IMR-90 (cell line): ENCODE measurements around the gene CHMP5. TPM values are rescaled to one million over a fixed set of nuclear protein-coding genes. Genes with fewer than 3 reads are reported as not detected.
A peak's percentile ranks its signal among the peaks of the same experiment; 100 is the strongest.

Source experiments
- ATAC-seq: fragments of 200-7000 bp; cut with Tn5 transposase; 2 replicates; pipeline ENCODE4 v1.9.1; 2020; ENCODE audit warnings: low read depth, mild to moderate bottlenecking, moderate library complexity
- BruUV-seq: library from RNA; stranded (reverse); fragments of 400-500 nt; replicated peaks from 2 replicates; lab custom pipeline; 2021; lab: Mats Ljungman, UMichigan
- CTCF ChIA-PET: fragments of 300-600 bp; formaldehyde crosslinking; extraction: SDS; loops from one replicate; lab custom pipeline; 2021; ENCODE audit warnings: antibody characterized with exemption; lab: Yijun Ruan, JAX
- POLR2A ChIA-PET: fragments of 300-600 bp; sonication (Branson Sonifier 250); formaldehyde crosslinking; loops from one replicate; lab custom pipeline; 2022; ENCODE audit warnings: antibody characterized with exemption; ENCODE audit not compliant: unreplicated experiment; lab: Charles Lee
- DNase-seq: peaks from one replicate; pipeline ENCODE4 v3.0.0; 2013
- H2AFZ ChIP-seq: replicated peaks from 2 replicates; pipeline ENCODE3; 2013; ENCODE audit warnings: low read length, mild to moderate bottlenecking; ENCODE audit not compliant: poor library complexity
- H2AK5ac ChIP-seq: 2 replicates; pipeline ENCODE4 v1.6.1; 2013; ENCODE audit warnings: low read depth, low read length, inconsistent platforms
- H2AK9ac ChIP-seq: replicated peaks from 2 replicates; pipeline ENCODE3; 2013; ENCODE audit warnings: mild to moderate bottlenecking, low read depth, low read length, moderate library complexity; ENCODE audit not compliant: poor library complexity
- H2BK120ac ChIP-seq: 2 replicates; pipeline ENCODE4 v1.6.1; 2013; ENCODE audit warnings: low read depth, low read length, inconsistent platforms
- H2BK15ac ChIP-seq: 3 replicates; pipeline ENCODE4 v1.6.1; 2013; ENCODE audit warnings: low read depth, low read length, inconsistent platforms
- H2BK20ac ChIP-seq: 2 replicates; pipeline ENCODE4 v1.6.1; 2013; ENCODE audit warnings: low read depth, mild to moderate bottlenecking, inconsistent platforms, low read length, moderate library complexity
- H2BK5ac ChIP-seq: 2 replicates; pipeline ENCODE4 v1.6.1; 2013; ENCODE audit warnings: mild to moderate bottlenecking, low read depth, low read length, inconsistent platforms; ENCODE audit not compliant: poor library complexity, severe bottlenecking
- H3K14ac ChIP-seq: replicated peaks from 2 replicates; pipeline ENCODE4 v1.6.1; 2013; ENCODE audit warnings: low read depth, low read length, inconsistent platforms
- H3K18ac ChIP-seq: 2 replicates; pipeline ENCODE4 v1.6.1; 2013; ENCODE audit warnings: low read depth, low read length, control low read depth
- H3K23ac ChIP-seq: 2 replicates; pipeline ENCODE4 v1.6.1; 2013; ENCODE audit warnings: low read depth, low read length, inconsistent platforms
- H3K27ac ChIP-seq: 2 replicates; pipeline ENCODE4 v1.5.1; 2013; ENCODE audit warnings: mild to moderate bottlenecking, control low read depth, low read length; ENCODE audit not compliant: insufficient read depth
- H3K27me3 ChIP-seq: 2 replicates; pipeline ENCODE4 v1.6.1; 2013; ENCODE audit warnings: low read length; ENCODE audit not compliant: control insufficient read depth, insufficient read depth
- H3K36me3 ChIP-seq: 2 replicates; pipeline ENCODE4 v1.6.1; 2013; ENCODE audit warnings: low read length, mixed read lengths; ENCODE audit not compliant: control insufficient read depth, insufficient read depth
- H3K4ac ChIP-seq: 2 replicates; pipeline ENCODE4 v1.6.1; 2013; ENCODE audit warnings: low read depth, low read length, inconsistent platforms
- H3K4me1 ChIP-seq: 2 replicates; pipeline ENCODE4 v1.6.1; 2013; ENCODE audit warnings: low read length, mixed read lengths; ENCODE audit not compliant: control insufficient read depth, insufficient read depth
- H3K4me2 ChIP-seq: 2 replicates; pipeline ENCODE4 v1.6.1; 2013; ENCODE audit warnings: low read depth, mild to moderate bottlenecking, control low read depth, low read length, moderate library complexity
- H3K4me3 ChIP-seq: 2 replicates; pipeline ENCODE4 v1.5.1; 2013; ENCODE audit warnings: low read depth, mild to moderate bottlenecking, control low read depth, low read length, moderate library complexity; ENCODE audit not compliant: insufficient read depth
- H3K56ac ChIP-seq: 2 replicates; pipeline ENCODE4 v1.6.1; 2013; ENCODE audit warnings: low read length, inconsistent platforms; ENCODE audit not compliant: insufficient read depth; ENCODE audit errors: extremely low read depth
- H3K79me1 ChIP-seq, 2 experiments: 2 replicates each; pipeline ENCODE4 v1.6.1; 2013; ENCODE audit warnings: low read length in 2 of 2, inconsistent platforms in 1 of 2, low read depth in 1 of 2
- H3K9ac ChIP-seq: 2 replicates; pipeline ENCODE4 v1.6.1; 2013; ENCODE audit warnings: low read depth, low read length, control low read depth
- H3K9me1 ChIP-seq: 2 replicates; pipeline ENCODE4 v1.6.1; 2013; ENCODE audit warnings: low read length, inconsistent platforms; ENCODE audit not compliant: insufficient read depth
- H3K9me3 ChIP-seq: 2 replicates; pipeline ENCODE4 v1.6.1; 2013; ENCODE audit warnings: low read length; ENCODE audit not compliant: control insufficient read depth, insufficient read depth
- H4K20me1 ChIP-seq: 2 replicates; pipeline ENCODE4 v1.6.1; 2013; ENCODE audit warnings: low read length, inconsistent platforms; ENCODE audit not compliant: insufficient read depth
- H4K5ac ChIP-seq: 2 replicates; pipeline ENCODE4 v1.6.1; 2013; ENCODE audit warnings: mild to moderate bottlenecking, low read depth, low read length, control low read depth
- H4K8ac ChIP-seq, 2 experiments: 2 replicates each; pipeline ENCODE4 v1.6.1; 2013; ENCODE audit warnings: low read depth in 2 of 2, low read length in 2 of 2, control low read depth in 1 of 2, inconsistent platforms in 1 of 2
- H4K91ac ChIP-seq: 2 replicates; pipeline ENCODE4 v1.6.1; 2013; ENCODE audit warnings: low read depth, low read length, inconsistent platforms; ENCODE audit not compliant: insufficient read depth
- CEBPB ChIP-seq: IDR thresholded peaks from 2 replicates; pipeline ENCODE4 v1.6.1; 2012; ENCODE audit warnings: low read depth, low read length, improper control_type of control experiment
- CHD1 ChIP-seq: IDR thresholded peaks from 2 replicates; pipeline ENCODE4 v1.6.1; 2012; ENCODE audit warnings: low read depth, low read length, improper control_type of control experiment
- ELK1 ChIP-seq: fragments of 150-350 bp; IDR thresholded peaks from 2 replicates; pipeline ENCODE4 v1.6.1; 2016; ENCODE audit warnings: low read depth, mild to moderate bottlenecking, low read length, moderate library complexity, borderline replicate concordance
- MAFK ChIP-seq: IDR thresholded peaks from 2 replicates; pipeline ENCODE4 v1.6.1; 2012; ENCODE audit warnings: low read depth, low read length, improper control_type of control experiment
- MAZ ChIP-seq: IDR thresholded peaks from 2 replicates; pipeline ENCODE4 v1.6.1; 2012; ENCODE audit warnings: low read depth, mild to moderate bottlenecking, low read length, improper control_type of control experiment, moderate library complexity, borderline replicate concordance
- POLR2A ChIP-seq: IDR thresholded peaks from 2 replicates; pipeline ENCODE4 v1.6.1; 2012; ENCODE audit warnings: mild to moderate bottlenecking, low read depth, low read length
- RAD21 ChIP-seq: IDR thresholded peaks from 2 replicates; pipeline ENCODE4 v1.6.1; 2012; ENCODE audit warnings: low read length, improper control_type of control experiment
- RCOR1 ChIP-seq: IDR thresholded peaks from 2 replicates; pipeline ENCODE4 v1.6.1; 2012; ENCODE audit warnings: mild to moderate bottlenecking, low read length, improper control_type of control experiment; ENCODE audit not compliant: insufficient replicate concordance
- RFX5 ChIP-seq: IDR thresholded peaks from 2 replicates; pipeline ENCODE4 v1.8.0; 2012; ENCODE audit warnings: low read depth, mild to moderate bottlenecking, low read length, moderate library complexity
- SMC3 ChIP-seq: fragments of 150-350 bp; IDR thresholded peaks from 2 replicates; pipeline ENCODE4 v1.6.1; 2016; ENCODE audit warnings: low read depth, mild to moderate bottlenecking, antibody characterized with exemption, low read length, moderate library complexity
- USF2 ChIP-seq: fragments of 150-350 bp; IDR thresholded peaks from 2 replicates; pipeline ENCODE4 v1.6.1; 2017; ENCODE audit warnings: mild to moderate bottlenecking, antibody characterized with exemption, low read length, low read depth
- WGBS, 2 experiments: methylation state at CpG; one replicate each; pipeline versions ENCODE4 v1.1.5 to v1.1.7; 2013; ENCODE audit warnings: missing lambda C conversion rate in 2 of 2; ENCODE audit not compliant: insufficient read length in 1 of 2; ENCODE audit errors: extremely low coverage in 2 of 2; 5-methylcytosine and 5-hydroxymethylcytosine counted together
- dilution Hi-C: fragments of 300-500 bp; cut with HindIII; formaldehyde crosslinking; loops from one replicate; pipeline ENCODE4 v1.14.3; 2018; ENCODE audit warnings: low sequenced_read_pairs; ENCODE audit not compliant: unreplicated experiment
- in situ Hi-C: fragments of 300-500 bp; cut with MboI; formaldehyde crosslinking; loops from 3 replicates; pipeline ENCODE4 v1.14.3; 2019; ENCODE audit warnings: low sequenced_read_pairs, inconsistent platforms, mixed read lengths
- intact Hi-C: fragments of 100-400 bp; cut with micrococcal nuclease; formaldehyde crosslinking; loops from 2 replicates; pipeline ENCODE4 v1.10.0; 2022
- polyA plus RNA-seq, 3 experiments: library from polyadenylated mRNA; depleted of rRNA; stranded (reverse); fragments of >200 nt; gene quantifications; 2 replicates each; pipeline ENCODE4 v1.2.3, GENCODE V29; 2012; ENCODE audit warnings: low replicate concordance in 1 of 3
- total RNA-seq: library from RNA; depleted of rRNA; stranded (reverse); fragments of >200 nt; gene quantifications from 2 replicates; pipeline ENCODE4 v1.2.3, GENCODE V29; 2012

The CHMP5 gene
- total and polyA plus RNA-seq, 2 of the 4 experiments (the other 2 are of a cell fraction): 70.6 to 80.8 TPM

- TF ChIP-seq MAFK (no peak), RAD21 (no peak)
Measured at GRCh38 chr9:33294670-33295432, 30.0 kb downstream of the CHMP5 start (continued).

GRCh38 chr9:33295571-33295970 lies 30.7 kb downstream of the CHMP5 start:
- ATAC-seq (no peak), DNase-seq (no peak)
- peaks cover 43% of the 10 kb centered on the region for H3K36me3 ChIP-seq
- no peak overlapping the region; the same call in 1 of the 2 replicates for H3K27ac ChIP-seq
- H4K5ac ChIP-seq: no peak overlapping the region
- H4K20me1 ChIP-seq: 0 out of 2 replicates have a peak, but pooled peaks cover 4% of the 10 kb centered on the region
- H3K56ac ChIP-seq: no peak overlapping the region
- H2BK120ac ChIP-seq: no peak overlapping the region
- no CpG with 5 or more reads among the region's 2 CpGs for WGBS, 2 experiments
- in situ Hi-C loops: no loop called here
- no peak overlapping the region for H2AK5ac ChIP-seq
- H3K4ac ChIP-seq: no peak overlapping the region
- H3K4me2 ChIP-seq: no peak overlapping the region
- no peak overlapping the region for H2BK20ac ChIP-seq
- dilution Hi-C loops: loop anchor here (25.0 kb wide), 1 partner anchor 167 kb away; the partner anchor contains the start of gene NOL6
- no peak overlapping the region for H3K14ac ChIP-seq
- H3K4me3 ChIP-seq: no peak overlapping the region
- intact Hi-C loops: loop anchor here (10.0 kb wide), 1 partner anchor 59 kb away; no protein-coding TSS in a partner anchor
- no peak for TF ChIP-seq RCOR1
- no peak for TF ChIP-seq SMC3
- no peak for TF ChIP-seq USF2
- TF ChIP-seq CHD1: no peak
- no peak for TF ChIP-seq MAFK
- no peak for TF ChIP-seq RAD21
- no peak for TF ChIP-seq POLR2A
- no peak for TF ChIP-seq MAZ
- no peak for TF ChIP-seq ELK1
- TF ChIP-seq RFX5: no peak
- TF ChIP-seq CEBPB: no peak
- peaks cover 10% of the 10 kb centered on the region for H3K9me1 ChIP-seq
- H3K9me3 ChIP-seq: no peaks in the 10 kb centered on the region
- ChIA-PET POLR2A (no interaction called here), CTCF (no interaction called here)
- H2AK9ac ChIP-seq: no peak overlapping the region
- H3K4me1 ChIP-seq: peaks cover 5% of the 10 kb centered on the region; the same call in 1 of the 2 replicates
- H2AFZ ChIP-seq: no peak overlapping the region
- H3K9ac ChIP-seq: no peak overlapping the region
- no peak overlapping the region for H3K18ac ChIP-seq
- no TSS peak for BruUV-seq
- H3K27me3 ChIP-seq: no peaks in the 10 kb centered on the region
- no peak overlapping the region for H3K23ac ChIP-seq
- no peak overlapping the region for H4K8ac ChIP-seq
- peaks cover 52 to 93% of the 10 kb centered on the region in 2 experiments for H3K79me1 ChIP-seq
- H2BK15ac ChIP-seq: no peak overlapping the region
- peak overlapping the region; percentile 10 for H2BK5ac ChIP-seq
- H4K91ac ChIP-seq: no peak overlapping the region
